OCI-LY7 (cell line): ENCODE data around the gene PLA2G2F. TPM values are rescaled to one million over a fixed set of nuclear protein-coding genes. Genes with fewer than 3 reads are reported as not detected.
A peak's percentile ranks its signal among the peaks of the same experiment; 100 is the strongest.

ENCODE experiments used
- BruUV-seq: library from RNA; stranded (reverse); fragments of 400-500 nt; replicated peaks from 2 replicates; lab custom pipeline; 2021; lab: Mats Ljungman, UMichigan
- CTCF ChIA-PET: fragments of 300-600 bp; sonication (Branson Sonifier 250); formaldehyde crosslinking; loops from one replicate; lab custom pipeline; 2022; ENCODE audit warnings: antibody characterized with exemption; ENCODE audit not compliant: unreplicated experiment; lab: Charles Lee
- POLR2A ChIA-PET: fragments of 300-600 bp; sonication (Branson Sonifier 250); formaldehyde crosslinking; loops from one replicate; lab custom pipeline; 2022; ENCODE audit warnings: antibody characterized with exemption; lab: Charles Lee
- DNase-seq: peaks from one replicate; pipeline ENCODE4 v3.0.0-alpha.2; 2015; ENCODE audit warnings: low spot score
- H2AFZ ChIP-seq: fragments of 200-600 bp; sonication (generic), shearing (Covaris generic); 2 replicates; pipeline ENCODE4 v1.6.1; 2014; ENCODE audit warnings: mild to moderate bottlenecking, antibody characterized with exemption, low read length, moderate library complexity
- H3K27ac ChIP-seq: fragments of 200-600 bp; sonication (generic); 2 replicates; pipeline ENCODE4 v1.5.1; 2014; ENCODE audit warnings: mixed run types, low read depth, mild to moderate bottlenecking, moderate library complexity, low read length, inconsistent platforms; ENCODE audit not compliant: poor library complexity, severe bottlenecking
- H3K36me3 ChIP-seq: fragments of 200-600 bp; sonication (generic); 2 replicates; pipeline ENCODE4 v1.6.1; 2014; ENCODE audit warnings: mild to moderate bottlenecking, antibody characterized with exemption, low read length, moderate library complexity, mixed read lengths; ENCODE audit not compliant: insufficient read depth
- H3K4me1 ChIP-seq: fragments of 200-600 bp; sonication (generic); 2 replicates; pipeline ENCODE4 v1.5.1; 2014; ENCODE audit warnings: mild to moderate bottlenecking, low read length; ENCODE audit not compliant: insufficient read depth, poor library complexity, severe bottlenecking
- H3K4me2 ChIP-seq: fragments of 200-600 bp; sonication (generic); 2 replicates; pipeline ENCODE4 v1.6.1; 2014; ENCODE audit warnings: mild to moderate bottlenecking, low read length
- H3K4me3 ChIP-seq: fragments of 200-600 bp; sonication (generic); 2 replicates; pipeline ENCODE4 v1.5.1; 2014; ENCODE audit warnings: mild to moderate bottlenecking, low read depth, low read length; ENCODE audit not compliant: poor library complexity, severe bottlenecking
- H3K79me2 ChIP-seq: fragments of 200-600 bp; sonication (generic); 2 replicates; pipeline ENCODE4 v1.6.1; 2016; ENCODE audit warnings: low read depth, mild to moderate bottlenecking, low read length, moderate library complexity, mixed read lengths; ENCODE audit not compliant: insufficient read depth
- H3K9me2 ChIP-seq: fragments of 200-600 bp; sonication (generic); 2 replicates; pipeline ENCODE4 v1.6.1; 2016; ENCODE audit warnings: mild to moderate bottlenecking, low read length, mixed read lengths; ENCODE audit not compliant: insufficient read depth
- H3K9me3 ChIP-seq: fragments of 200-600 bp; sonication (generic); 2 replicates; pipeline ENCODE4 v1.6.1; 2014; ENCODE audit warnings: mild to moderate bottlenecking, mixed run types, low read length, mixed read lengths
- H4K20me1 ChIP-seq: fragments of 200-600 bp; sonication (generic); 2 replicates; pipeline ENCODE4 v1.6.1; 2014; ENCODE audit warnings: mild to moderate bottlenecking, antibody characterized with exemption, low read length, moderate library complexity, mixed read lengths; ENCODE audit not compliant: insufficient read depth
- EZH2phosphoT487 ChIP-seq: fragments of 200-600 bp; sonication (generic); IDR thresholded peaks from 2 replicates; pipeline ENCODE4 v1.6.1; 2018; ENCODE audit warnings: low read depth, borderline replicate concordance, mild to moderate bottlenecking, mixed run types, antibody characterized with exemption, low read length, moderate library complexity, mixed read lengths
- intact Hi-C: fragments of 100-400 bp; cut with micrococcal nuclease; formaldehyde crosslinking; loops from one replicate; pipeline ENCODE4 v1.10.0; 2022; ENCODE audit not compliant: unreplicated experiment
- total RNA-seq, 2 experiments: library from RNA; depleted of rRNA in 1 of 2; stranded (reverse); fragments of >200 nt in 1 of 2; shearing (Covaris generic) in 1 of 2; gene quantifications; 2 replicates each; pipeline ENCODE4 v1.2.3, GENCODE V29; 2014 to 2022
- TF ChIP-seq, protein P1 (sequence below): fragments of 200-600 bp; sonication (generic); conservative IDR thresholded peaks from 2 replicates; pipeline ENCODE4 v1.5.1; 2014; ENCODE audit warnings: mild to moderate bottlenecking, antibody characterized with exemption, low read length, moderate library complexity, mixed read lengths

PLA2G2F gene
- total RNA-seq, 2 experiments from 2014 or later: not detected

DNA sequence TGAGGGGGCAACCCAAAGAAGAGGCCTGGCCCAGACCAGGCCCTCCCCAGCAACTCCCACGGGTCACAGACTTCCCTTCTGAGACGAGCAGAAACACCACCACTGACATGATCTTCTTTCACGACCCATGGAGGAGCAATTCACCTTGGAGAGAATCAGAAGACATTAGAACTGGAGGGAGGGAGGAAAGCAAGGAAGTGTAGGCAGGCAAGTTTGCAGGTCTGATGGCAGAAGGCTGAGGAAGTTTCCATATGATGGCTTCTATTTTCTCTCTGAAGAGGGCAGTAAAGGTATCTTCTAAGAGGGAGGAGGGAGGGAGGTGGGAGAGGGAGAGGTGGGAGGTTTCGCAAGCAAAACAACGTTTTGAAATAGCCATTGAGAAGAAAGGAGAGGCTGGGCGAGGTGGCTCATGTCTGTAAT lies 45.4 kb downstream of the PLA2G2F start:
- ChIA-PET POLR2A (no interaction called here), CTCF (no interaction called here)
- Histone ChIP-seq H3K79me2 (no peaks in the 10 kb centered on the region), H3K9me3 (peaks cover 8% of the 10 kb centered on the region; the same call in 1 of the 2 replicates), H3K4me1 (peaks cover 51% of the 10 kb centered on the region), H3K4me2 (no peak overlapping the region), H3K4me3 (no peak overlapping the region), H3K9me2 (no peaks in the 10 kb centered on the region), H2AFZ (no peak overlapping the region), H3K36me3 (no peaks in the 10 kb centered on the region; the same call in 1 of the 2 replicates), H3K27ac (no peak overlapping the region), H4K20me1 (no peaks in the 10 kb centered on the region)
- TF ChIP-seq, protein P1, sequence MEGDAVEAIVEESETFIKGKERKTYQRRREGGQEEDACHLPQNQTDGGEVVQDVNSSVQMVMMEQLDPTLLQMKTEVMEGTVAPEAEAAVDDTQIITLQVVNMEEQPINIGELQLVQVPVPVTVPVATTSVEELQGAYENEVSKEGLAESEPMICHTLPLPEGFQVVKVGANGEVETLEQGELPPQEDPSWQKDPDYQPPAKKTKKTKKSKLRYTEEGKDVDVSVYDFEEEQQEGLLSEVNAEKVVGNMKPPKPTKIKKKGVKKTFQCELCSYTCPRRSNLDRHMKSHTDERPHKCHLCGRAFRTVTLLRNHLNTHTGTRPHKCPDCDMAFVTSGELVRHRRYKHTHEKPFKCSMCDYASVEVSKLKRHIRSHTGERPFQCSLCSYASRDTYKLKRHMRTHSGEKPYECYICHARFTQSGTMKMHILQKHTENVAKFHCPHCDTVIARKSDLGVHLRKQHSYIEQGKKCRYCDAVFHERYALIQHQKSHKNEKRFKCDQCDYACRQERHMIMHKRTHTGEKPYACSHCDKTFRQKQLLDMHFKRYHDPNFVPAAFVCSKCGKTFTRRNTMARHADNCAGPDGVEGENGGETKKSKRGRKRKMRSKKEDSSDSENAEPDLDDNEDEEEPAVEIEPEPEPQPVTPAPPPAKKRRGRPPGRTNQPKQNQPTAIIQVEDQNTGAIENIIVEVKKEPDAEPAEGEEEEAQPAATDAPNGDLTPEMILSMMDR: peak; percentile 49; the same call in 1 of the 2 replicates
- no peak for TF ChIP-seq EZH2phosphoT487
- no peak for DNase-seq
- BruUV-seq: no TSS peak
- intact Hi-C loops: no loop called here

DNA sequence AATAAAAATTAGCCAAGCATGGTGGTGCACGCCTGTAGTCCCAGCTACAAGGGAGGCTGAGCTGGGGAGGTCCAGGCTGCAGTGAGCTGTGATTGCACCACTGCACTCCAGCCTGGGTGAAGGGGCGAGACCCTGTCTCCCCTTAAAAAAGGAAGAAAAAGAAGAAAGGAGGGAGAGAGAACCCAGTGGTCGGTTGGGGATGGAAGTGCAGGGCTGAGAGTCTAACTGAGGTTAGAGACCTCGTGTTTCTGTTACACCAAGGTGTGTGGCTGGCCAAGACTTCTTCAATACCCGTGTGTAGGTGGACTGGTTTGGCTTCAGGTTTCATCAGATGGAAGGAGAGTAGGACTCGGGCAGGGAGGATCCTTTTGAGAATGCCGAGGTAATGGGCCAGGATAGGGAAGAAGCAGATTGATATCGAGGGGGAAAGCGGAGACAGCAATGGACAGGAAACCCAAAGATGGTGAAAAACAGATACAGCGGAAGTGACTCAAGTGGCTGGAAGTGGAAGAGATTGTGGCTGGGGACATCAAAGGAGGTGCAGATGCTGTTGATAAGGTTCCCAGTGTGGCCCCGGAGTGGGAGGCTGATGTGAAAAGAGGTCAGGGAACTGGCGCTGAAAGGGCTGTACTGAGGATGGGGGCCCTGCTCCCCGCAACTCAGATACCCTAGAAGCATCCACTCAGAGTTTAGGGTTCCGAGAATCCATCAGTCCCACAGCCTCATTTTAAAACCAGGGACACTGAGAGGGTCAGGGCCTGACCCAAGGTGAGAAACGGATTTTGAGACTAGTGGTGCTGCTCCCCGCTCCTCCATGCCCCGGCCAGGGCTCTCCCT lies 46.1 kb downstream of the PLA2G2F start:
- Histone ChIP-seq H3K27ac (no peak overlapping the region), H3K4me1 (peaks cover 58% of the 10 kb centered on the region), H3K79me2 (no peaks in the 10 kb centered on the region), H3K9me3 (peaks cover 3% of the 10 kb centered on the region; the same call in 1 of the 2 replicates), H3K4me3 (peak overlapping the region; percentile 63), H3K4me2 (peak overlapping the region; percentile 80), H4K20me1 (no peaks in the 10 kb centered on the region), H3K36me3 (no peaks in the 10 kb centered on the region), H3K9me2 (no peaks in the 10 kb centered on the region), H2AFZ (peak overlapping the region; percentile 34; the same call in 1 of the 2 replicates)
- TF ChIP-seq, protein P1: no peak
- no peak for TF ChIP-seq EZH2phosphoT487
- POLR2A ChIA-PET: no interaction called here
- CTCF ChIA-PET: no interaction called here
- intact Hi-C loops: no loop called here
- BruUV-seq: no TSS peak
- no peak for DNase-seq
